ENCODE measurements around the gene TTC39B.

TTC39B gene

GRCh38 chr9:15262581-15262980 is 44.4 kb downstream of the TTC39B start:
- TF ChIP-seq TEAD4 (IDR thresholded peaks at IDR 0.05) (no peak), CREB1 (IDR thresholded peaks at IDR 0.05; ENCODE audit: low read depth) (no peak), REST (IDR thresholded peaks at IDR 0.05; ENCODE audit: low read depth) (no peak), USF1 (IDR thresholded peaks at IDR 0.05) (no peak), ZBTB7A (IDR thresholded peaks at IDR 0.05; ENCODE audit: low read depth) (no peak), MAX (IDR thresholded peaks at IDR 0.05) (no peak), CEBPB (IDR thresholded peaks at IDR 0.05) (no peak), EGR1 (IDR thresholded peaks at IDR 0.05) (no peak), TCF12 (IDR thresholded peaks at IDR 0.05; ENCODE audit: low read depth) (no peak), FOXM1 (IDR thresholded peaks at IDR 0.05; ENCODE audit: borderline replicate concordance, low read depth) (no peak), TAF1 (IDR thresholded peaks at IDR 0.05; ENCODE audit: low read depth) (no peak), RAD21 (IDR thresholded peaks at IDR 0.05; ENCODE audit: low read depth) (no peak), EP300 (IDR thresholded peaks at IDR 0.05; ENCODE audit: borderline replicate concordance) (no peak), NFIC (IDR thresholded peaks at IDR 0.05) (no peak), YY1 (IDR thresholded peaks at IDR 0.05; ENCODE audit: low read depth) (no peak)

GRCh38 chr9:15256426-15256825 is 50.6 kb downstream of the TTC39B start:
- TF ChIP-seq FOXM1 (IDR thresholded peaks at IDR 0.05; ENCODE audit: borderline replicate concordance, low read depth), result no peak
- TF ChIP-seq CEBPB (IDR thresholded peaks at IDR 0.05), result no peak
- no peak for TF ChIP-seq TAF1 (IDR thresholded peaks at IDR 0.05; ENCODE audit: low read depth)
- TF ChIP-seq RAD21 (IDR thresholded peaks at IDR 0.05; ENCODE audit: low read depth), result no peak
- TF ChIP-seq USF1 (IDR thresholded peaks at IDR 0.05), result no peak
- no peak for TF ChIP-seq NFIC (IDR thresholded peaks at IDR 0.05)
- no peak for TF ChIP-seq TEAD4 (IDR thresholded peaks at IDR 0.05)
- TF ChIP-seq EGR1 (IDR thresholded peaks at IDR 0.05), result no peak
- TF ChIP-seq YY1 (IDR thresholded peaks at IDR 0.05; ENCODE audit: low read depth), result no peak
- TF ChIP-seq TCF12 (IDR thresholded peaks at IDR 0.05; ENCODE audit: low read depth), result no peak
- TF ChIP-seq CREB1 (IDR thresholded peaks at IDR 0.05; ENCODE audit: low read depth), result no peak
- TF ChIP-seq REST (IDR thresholded peaks at IDR 0.05; ENCODE audit: low read depth), result no peak
- TF ChIP-seq ZBTB7A (IDR thresholded peaks at IDR 0.05; ENCODE audit: low read depth), result no peak
- TF ChIP-seq EP300 (IDR thresholded peaks at IDR 0.05; ENCODE audit: borderline replicate concordance), result no peak
- TF ChIP-seq MAX (IDR thresholded peaks at IDR 0.05), result no peak

GRCh38 chr9:15253786-15254185 is 53.2 kb downstream of the TTC39B start:
- TF ChIP-seq RAD21 (IDR thresholded peaks at IDR 0.05; ENCODE audit: low read depth) (no peak), NFIC (IDR thresholded peaks at IDR 0.05) (no peak), MAX (IDR thresholded peaks at IDR 0.05) (no peak), EP300 (IDR thresholded peaks at IDR 0.05; ENCODE audit: borderline replicate concordance) (no peak), CREB1 (IDR thresholded peaks at IDR 0.05; ENCODE audit: low read depth) (no peak), REST (IDR thresholded peaks at IDR 0.05; ENCODE audit: low read depth) (no peak), CEBPB (IDR thresholded peaks at IDR 0.05) (no peak), TEAD4 (IDR thresholded peaks at IDR 0.05) (no peak), FOXM1 (IDR thresholded peaks at IDR 0.05; ENCODE audit: borderline replicate concordance, low read depth) (no peak), TCF12 (IDR thresholded peaks at IDR 0.05; ENCODE audit: low read depth) (no peak), USF1 (IDR thresholded peaks at IDR 0.05) (no peak), YY1 (IDR thresholded peaks at IDR 0.05; ENCODE audit: low read depth) (no peak), TAF1 (IDR thresholded peaks at IDR 0.05; ENCODE audit: low read depth) (no peak), ZBTB7A (IDR thresholded peaks at IDR 0.05; ENCODE audit: low read depth) (no peak), EGR1 (IDR thresholded peaks at IDR 0.05) (no peak)

Measured in Ishikawa (cell line).